Measurements from ENCODE around the gene SLC5A7. TPM values are rescaled to one million over a fixed set of nuclear protein-coding genes. Genes with fewer than 3 reads are reported as not detected.

SLC5A7 gene
- total RNA-seq, 1 donor from 2014 or later: 0.81 TPM

DNA sequence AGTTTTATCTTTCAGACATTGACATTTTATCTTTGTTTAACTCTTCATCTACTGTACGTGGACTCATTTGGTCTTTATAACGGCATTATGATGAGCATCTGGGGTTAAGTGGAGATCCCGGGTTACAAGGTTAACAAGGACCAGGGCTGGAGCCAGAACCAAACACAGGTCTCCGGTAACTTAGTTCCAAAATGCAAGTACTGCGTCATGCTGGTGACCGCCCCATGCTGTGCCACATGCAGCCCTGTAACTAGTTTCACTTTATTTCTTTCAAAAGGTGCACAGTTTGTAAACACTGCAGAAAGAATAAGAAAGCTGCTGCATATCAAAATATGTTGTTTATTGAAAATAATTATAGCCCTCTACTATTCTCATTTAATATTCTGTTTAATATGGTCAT, 3.1 kb downstream of the SLC5A7 start:
- Histone ChIP-seq H3K4me3 (no peak overlapping the region), H3K27ac (no peak overlapping the region), H3K4me1 (no peaks in the 10 kb centered on the region), H3K36me3 (no peaks in the 10 kb centered on the region), H3K9me3 (no peaks in the 10 kb centered on the region), H3K27me3 (peaks cover 16% of the 10 kb centered on the region)
- TF ChIP-seq CTCF (IDR thresholded peaks at IDR 0.05): no peak
- intact Hi-C loops (cut with DNase I): no loop called here
- no peak for ATAC-seq
- no peak for DNase-seq

- Histone ChIP-seq H3K27me3 (peaks cover 15% of the 10 kb centered on the region), H3K27ac (no peak overlapping the region), H3K4me1 (no peaks in the 10 kb centered on the region), H3K4me3 (no peak overlapping the region), H3K9me3 (no peaks in the 10 kb centered on the region), H3K36me3 (no peaks in the 10 kb centered on the region)
- intact Hi-C loops (cut with DNase I): no loop called here
- no peak for DNase-seq
- no peak for TF ChIP-seq CTCF (IDR thresholded peaks at IDR 0.05)
- no peak for ATAC-seq
Observed at GRCh38 chr2:107990718-107991117, 4.4 kb downstream of the SLC5A7 start.

- no peak for DNase-seq
- no peaks in the 10 kb centered on the region for H3K36me3 ChIP-seq
- no peak overlapping the region for H3K27ac ChIP-seq
Observed at GRCh38 chr2:107992069-107992468, 5.7 kb downstream of the SLC5A7 start.

GRCh38 chr2:107999158-107999557, 12.8 kb downstream of the SLC5A7 start:
- DNase-seq (no peak), ATAC-seq (no peak)
- Histone ChIP-seq H3K27me3 (no peaks in the 10 kb centered on the region), H3K4me3 (no peak overlapping the region), H3K36me3 (no peaks in the 10 kb centered on the region), H3K4me1 (no peaks in the 10 kb centered on the region), H3K27ac (no peak overlapping the region), H3K9me3 (no peaks in the 10 kb centered on the region)
- intact Hi-C loops (cut with DNase I): no loop called here
- TF ChIP-seq CTCF (IDR thresholded peaks at IDR 0.05): no peak

More at GRCh38 chr2:107992069-107992468, 5.7 kb downstream of the SLC5A7 start:
- Histone ChIP-seq H3K27me3 (peaks cover 1% of the 10 kb centered on the region), H3K4me3 (no peak overlapping the region), H3K9me3 (no peaks in the 10 kb centered on the region), H3K4me1 (no peaks in the 10 kb centered on the region)
- TF ChIP-seq CTCF (IDR thresholded peaks at IDR 0.05): no peak
- intact Hi-C loops (cut with DNase I): no loop called here
- peak; percentile 81 for ATAC-seq

GRCh38 chr2:108010912-108011591, 24.7 kb downstream of the SLC5A7 start:
- H3K36me3 ChIP-seq: no peaks in the 10 kb centered on the region
- H3K27ac ChIP-seq: no peak overlapping the region
- no peak for TF ChIP-seq CTCF (IDR thresholded peaks at IDR 0.05)
- intact Hi-C loops (cut with DNase I): no loop called here
- H3K4me1 ChIP-seq: no peaks in the 10 kb centered on the region
- DNase-seq (no peak), ATAC-seq (no peak)
- H3K27me3 ChIP-seq: no peaks in the 10 kb centered on the region
- H3K9me3 ChIP-seq: peaks cover 13% of the 10 kb centered on the region
- H3K4me3 ChIP-seq: no peak overlapping the region

DNA sequence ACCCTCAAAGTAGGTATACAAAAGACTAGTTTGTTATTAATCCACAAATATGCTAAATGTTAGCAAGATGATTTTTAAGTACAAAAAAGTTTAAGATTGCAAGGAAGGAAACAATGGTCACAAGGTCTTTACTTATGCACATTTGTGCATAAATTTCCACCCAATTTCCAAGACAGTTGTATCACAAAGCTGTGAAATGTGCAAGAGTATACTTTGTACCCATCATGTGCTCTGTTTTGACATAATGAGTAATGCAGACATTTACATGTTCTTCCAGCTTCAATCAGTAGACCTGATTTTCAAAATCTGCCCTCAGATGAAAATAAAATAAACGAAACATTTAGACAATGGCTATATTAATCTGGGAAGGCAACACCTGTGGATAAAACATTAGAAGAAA, 27.0 kb downstream of the SLC5A7 start:
- no peak for ATAC-seq
- H3K4me3 ChIP-seq: no peak overlapping the region
- peaks cover 13% of the 10 kb centered on the region for H3K9me3 ChIP-seq
- TF ChIP-seq CTCF (IDR thresholded peaks at IDR 0.05): no peak
- no peaks in the 10 kb centered on the region for H3K4me1 ChIP-seq
- H3K27me3 ChIP-seq: no peaks in the 10 kb centered on the region
- DNase-seq: no peak
- intact Hi-C loops (cut with DNase I): no loop called here
- no peaks in the 10 kb centered on the region for H3K36me3 ChIP-seq
- H3K27ac ChIP-seq: no peak overlapping the region
